HG03108 (cell line): ENCODE data around the gene COL8A1.
"Not testable (repeated sequence)": the region's sequence is repeated elsewhere in the genome, so short reads cannot be mapped to it uniquely, and the experiment has no call there.

Source experiments
- ATAC-seq: cut with Tn5 transposase; IDR thresholded peaks from one replicate; pipeline ENCODE4 v1.9.1; 2021; ENCODE audit warnings: moderate library complexity; ENCODE audit not compliant: unreplicated experiment

COL8A1 gene

DNA sequence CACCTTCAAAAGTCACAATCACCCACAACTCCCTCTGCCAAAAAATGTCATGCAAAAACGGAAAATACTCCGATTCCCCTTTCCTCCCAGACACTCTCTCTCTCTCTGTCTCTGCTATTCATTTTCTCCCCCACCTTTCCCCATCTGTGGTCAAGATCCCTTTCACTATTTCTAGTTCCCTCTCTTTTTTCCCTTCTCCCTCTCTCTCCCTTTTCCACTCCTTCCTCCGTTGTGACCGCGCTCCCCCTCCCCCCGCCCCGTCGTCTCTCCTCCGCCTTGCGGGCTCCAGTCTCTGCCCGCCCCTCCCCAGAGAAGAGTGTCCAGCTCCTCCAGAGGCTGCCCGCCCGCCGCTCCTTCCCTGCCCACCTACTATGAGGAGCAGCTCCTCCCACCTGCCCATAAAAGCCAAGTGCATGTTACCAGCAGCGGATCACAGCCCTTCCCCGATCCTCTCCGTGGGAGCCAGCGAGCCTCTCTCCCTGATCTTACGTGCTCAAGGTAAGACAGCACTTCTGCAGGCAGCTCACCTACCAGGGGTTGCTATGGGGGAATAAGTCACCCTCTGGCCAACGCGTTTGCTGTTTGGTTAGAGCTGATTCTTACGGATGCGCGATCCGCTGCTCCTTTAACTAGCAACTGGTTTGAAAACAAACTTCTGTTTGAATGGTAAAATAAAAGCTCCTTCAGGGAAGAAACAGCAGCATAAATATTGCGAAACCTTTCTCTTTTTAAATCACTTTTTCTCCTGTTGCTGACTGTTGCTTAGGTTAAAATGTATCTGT lies at the start of gene COL8A1:
Gene COL8A1, plus strand, starts transcription at position 428 of the 782 bp plus-strand sequence. CDS start 152,089 bp downstream, outside the sequence.
- no peak for ATAC-seq

DNA sequence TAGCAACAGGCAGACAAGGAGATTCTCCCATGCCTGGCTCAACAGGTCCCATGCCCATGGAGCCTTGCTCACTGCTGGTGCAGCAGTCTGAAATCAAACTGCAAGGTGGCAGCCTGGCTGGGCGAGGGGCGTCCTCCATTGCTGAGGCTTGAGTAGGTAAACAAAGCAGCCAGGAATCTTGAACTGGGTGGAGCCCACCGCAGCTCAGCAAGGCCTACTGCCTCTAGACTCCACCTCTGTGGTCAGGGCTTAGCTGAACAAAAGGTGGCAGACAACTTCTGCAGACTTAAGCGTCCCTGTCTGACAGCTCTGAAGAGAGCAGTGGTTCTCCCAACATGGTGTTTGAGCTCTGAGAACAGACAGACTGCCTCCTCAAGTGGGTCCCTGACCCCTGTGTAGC lies 49.2 kb upstream of the COL8A1 start:
- ATAC-seq: not testable (repeated sequence)

DNA sequence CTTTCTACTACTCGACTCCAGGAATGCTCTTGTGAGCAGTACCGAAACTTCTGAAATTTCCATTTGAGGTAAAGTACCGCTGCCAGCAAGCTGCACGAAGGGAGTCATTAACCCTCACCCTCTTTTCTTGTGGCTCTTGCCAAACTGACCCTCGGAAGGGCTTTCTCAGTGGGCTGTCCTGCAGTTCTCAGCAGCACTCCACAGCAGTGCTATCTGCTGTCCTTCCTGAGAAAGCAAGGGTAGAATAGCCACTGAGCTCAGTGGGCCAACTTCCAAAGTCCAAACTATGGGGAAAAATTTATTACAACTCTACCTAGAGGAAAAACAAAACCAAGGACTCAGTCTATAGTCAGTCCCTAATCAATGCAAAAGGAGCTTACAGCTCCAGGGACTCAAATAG lies 38.5 kb upstream of the COL8A1 start:
- ATAC-seq: no peak

DNA sequence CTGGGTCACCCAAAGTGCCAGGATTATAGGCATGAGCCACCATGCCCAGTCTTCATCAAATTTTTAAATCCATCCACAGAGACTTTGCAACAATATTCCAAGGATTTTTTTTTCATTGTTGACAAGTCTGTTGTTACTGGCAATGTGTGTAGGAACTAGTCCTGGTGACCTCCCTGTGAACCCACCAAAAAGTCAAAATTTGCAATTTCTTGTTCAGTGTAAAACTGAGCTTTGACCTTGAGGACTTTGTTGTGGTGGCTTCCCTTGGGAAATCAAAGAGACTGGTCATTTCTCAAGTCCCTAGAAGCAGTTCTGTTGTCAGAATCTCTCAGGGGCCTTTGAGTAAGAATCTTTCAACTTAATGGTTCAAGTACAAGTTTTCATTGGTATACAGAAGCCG lies 36.9 kb upstream of the COL8A1 start:
- ATAC-seq: no peak

DNA sequence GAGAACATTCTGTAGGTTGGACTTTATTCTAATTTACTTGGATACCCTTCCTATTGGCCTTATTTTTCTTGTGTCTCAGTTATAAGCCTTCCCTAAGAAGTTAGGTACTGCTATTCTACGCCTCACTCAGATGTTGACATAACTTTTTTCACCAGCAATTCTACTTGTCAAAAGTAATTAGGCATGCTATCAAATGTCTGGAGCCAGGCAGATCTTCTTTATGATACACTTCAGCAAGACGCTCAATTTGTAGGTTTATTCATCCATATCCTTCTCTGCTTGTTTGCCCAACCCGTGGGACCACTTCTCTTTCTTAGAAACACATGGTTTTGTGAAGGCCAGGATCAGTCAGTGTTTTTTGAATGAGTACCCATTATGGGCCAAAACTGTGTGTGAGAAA lies 36.2 kb upstream of the COL8A1 start:
- no peak for ATAC-seq

DNA sequence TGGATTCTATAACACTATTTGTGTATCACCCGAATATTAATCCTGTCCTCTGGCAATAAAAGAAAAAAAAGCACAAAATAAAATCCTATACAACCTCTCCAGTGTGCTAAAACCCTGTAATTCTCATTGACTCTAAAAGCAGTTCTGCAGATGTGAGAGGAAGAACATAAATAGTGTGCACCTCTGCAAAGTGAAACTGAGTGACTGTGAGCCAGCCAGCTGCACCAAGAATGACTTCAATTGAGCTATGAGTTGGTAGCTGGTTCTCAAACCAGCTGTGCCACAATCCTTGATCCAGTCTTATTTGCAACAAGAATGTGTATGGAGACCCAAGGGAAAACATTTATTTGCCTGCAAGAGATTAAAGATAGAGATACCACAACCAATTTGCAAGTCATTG lies 31.2 kb upstream of the COL8A1 start:
- ATAC-seq: peak; percentile 69

DNA sequence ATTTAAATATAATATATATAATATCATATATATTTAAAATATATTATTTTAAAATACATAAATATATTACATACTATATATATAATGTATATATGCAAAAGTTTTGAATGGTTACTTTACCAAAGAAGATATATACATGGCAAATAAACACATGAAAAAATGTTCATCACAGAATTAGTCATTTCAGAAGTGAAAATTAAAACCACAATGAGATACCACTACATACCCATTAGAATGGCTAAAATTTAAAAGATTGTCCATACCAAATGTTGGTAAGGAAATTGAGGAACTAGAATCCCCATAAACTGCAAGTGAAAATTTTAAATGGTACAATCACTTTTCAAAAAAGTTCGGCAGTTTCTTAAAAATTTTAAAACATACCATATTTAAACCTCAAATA lies 23.6 kb upstream of the COL8A1 start:
- no peak for ATAC-seq

DNA sequence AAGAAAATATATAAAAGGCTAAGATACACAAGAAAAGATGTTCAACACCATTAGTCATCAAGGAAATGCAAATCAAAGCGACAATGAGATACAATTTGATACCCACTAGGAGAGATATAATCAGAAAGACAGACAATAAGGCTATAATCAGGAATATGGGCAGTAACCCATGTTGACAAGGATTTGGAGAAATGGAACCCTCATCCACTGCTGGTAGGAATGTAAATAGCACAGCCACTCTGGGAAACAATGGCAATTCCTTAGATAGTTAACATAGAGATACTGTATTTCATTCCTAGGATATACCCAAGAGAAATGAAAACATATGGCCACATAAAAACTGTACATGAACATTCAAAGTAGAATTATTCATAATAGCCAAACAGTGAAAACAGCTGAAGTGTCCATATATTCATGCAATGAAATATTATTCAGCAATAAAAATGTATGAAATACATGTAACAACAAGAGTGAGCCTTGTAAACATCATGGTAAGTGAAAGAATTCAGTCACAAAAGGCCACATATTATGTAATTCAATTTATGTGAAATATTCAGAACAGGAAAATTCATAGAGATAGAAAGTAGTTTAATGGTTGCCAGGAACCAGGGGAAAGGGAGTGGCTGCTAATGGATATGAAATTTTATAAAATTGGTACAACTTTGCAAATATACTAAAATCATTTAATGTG lies 18.2 kb upstream of the COL8A1 start:
- no peak for ATAC-seq

DNA sequence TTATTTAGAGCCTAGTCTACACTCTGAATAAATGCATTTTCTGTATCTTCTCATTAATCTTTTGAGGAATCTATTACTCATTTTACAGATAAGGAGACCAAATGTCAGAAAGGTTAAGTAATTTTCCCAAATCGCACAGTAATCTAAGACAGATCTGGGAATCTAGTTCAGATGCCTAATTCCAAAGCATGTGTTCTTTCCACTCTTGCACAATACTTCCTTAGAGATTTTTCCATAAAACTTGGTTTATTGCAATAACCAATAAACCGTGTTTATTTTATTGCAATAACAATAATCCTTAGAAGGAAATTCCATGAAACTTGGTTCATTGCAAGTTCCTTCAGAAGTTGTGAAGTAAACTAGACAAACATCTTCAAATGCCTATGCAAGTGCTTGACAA lies 17.4 kb upstream of the COL8A1 start:
- no peak for ATAC-seq

DNA sequence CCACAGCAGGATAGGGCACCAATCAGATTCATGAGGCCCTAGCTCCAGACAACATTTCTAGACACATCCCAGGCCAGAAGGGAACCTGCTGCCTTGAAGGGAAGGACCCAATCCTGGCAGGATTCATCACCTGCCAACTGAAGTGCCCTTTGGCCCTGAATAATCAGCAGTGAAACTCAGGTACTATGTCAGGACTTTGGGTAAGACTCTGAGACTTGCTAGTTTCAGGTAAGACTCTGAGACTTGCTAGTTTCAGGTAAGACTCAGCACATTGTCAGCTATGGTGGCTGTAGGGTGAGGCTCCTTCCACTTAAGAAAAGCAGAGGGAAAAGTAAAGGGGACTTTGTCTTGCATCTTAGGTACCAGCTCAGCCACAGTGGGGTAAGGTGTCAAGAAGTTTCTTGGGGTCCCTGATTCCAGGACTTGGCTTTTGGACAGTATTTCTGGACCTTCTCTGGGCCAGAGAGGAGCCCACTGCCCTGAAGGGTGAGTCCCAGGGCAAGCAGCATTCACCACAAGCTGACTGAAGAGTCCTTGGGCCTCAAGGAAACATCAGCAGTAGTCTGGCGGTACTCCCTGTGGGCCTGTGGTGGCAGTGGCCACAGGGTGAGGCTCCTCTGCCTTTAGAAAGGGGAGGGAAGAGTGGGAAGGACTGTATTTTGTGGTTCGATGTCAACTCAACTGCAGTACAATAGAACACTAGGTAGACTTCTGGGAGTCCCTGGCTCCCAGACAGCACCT lies 13.7 kb upstream of the COL8A1 start:
- no peak for ATAC-seq

DNA sequence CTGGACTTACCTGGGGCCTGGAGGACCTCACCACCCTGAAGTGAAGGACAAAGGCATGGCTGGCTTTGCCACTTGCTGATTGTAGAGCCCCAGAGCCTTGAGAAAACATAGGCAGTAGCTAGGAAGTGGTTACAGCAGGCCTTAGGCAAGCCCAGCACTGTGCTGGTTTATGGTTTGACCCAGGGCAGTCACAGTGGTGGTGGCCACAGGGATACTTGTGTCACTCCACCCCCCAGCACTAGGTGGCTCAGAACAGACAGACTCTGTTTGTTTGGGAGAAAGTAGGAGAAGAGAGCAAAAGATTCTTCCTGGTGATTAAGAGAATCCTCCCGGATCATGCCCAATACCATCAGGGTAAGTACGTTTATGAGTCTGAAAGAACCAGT lies 13.2 kb upstream of the COL8A1 start:
- ATAC-seq: no peak

DNA sequence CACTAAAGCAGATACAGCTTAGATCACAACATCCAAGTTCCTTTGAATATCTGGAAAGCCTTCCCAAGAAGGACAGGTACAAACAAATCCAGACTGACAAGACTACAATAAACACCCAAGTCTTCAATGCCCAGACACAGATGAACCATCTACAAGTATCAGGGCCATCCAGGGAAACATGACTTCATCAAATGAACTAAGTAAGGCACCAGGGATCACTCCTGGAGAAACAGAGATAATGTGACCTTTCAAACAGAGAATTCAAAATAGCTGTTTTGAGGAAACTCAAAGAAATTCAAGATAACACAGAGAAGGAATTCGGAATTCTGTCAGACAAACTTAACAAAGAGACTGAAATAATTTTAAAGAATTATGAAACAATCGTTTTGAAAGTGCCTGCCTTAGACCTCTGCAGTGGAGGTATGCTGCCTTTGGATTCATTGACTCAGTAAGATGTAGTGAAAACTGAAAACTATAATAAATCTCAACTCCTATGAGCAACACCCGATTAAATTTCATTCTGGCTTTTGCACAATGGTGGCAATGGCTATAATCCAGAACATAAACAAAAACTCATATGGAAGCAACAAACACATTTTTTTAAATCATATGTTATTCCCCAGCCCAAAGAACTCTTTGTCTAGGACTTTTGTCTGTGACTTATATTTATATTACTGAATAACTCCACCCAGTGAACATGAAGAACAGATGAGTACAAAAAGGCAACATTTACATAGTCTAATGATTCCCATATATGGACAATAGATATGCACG lies 12.6 kb upstream of the COL8A1 start:
- ATAC-seq: no peak

DNA sequence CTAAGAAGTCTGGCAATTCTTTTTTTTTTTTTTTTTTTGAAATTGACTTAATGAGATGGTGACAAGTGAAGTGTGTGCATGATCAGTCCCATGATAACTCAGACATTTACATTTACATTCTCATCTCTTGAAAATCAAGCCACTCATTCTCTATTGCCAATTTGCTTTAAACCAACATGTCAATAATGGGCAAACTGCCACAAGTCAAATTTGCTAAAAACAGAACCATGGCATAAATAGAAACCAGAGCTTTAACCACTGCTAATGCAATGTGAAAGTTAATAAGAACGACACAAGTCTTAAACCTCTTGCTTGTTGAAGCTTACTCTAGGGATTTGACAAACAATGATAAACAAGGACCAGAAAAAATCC lies 12.0 kb upstream of the COL8A1 start:
- ATAC-seq: peak; percentile 63

DNA sequence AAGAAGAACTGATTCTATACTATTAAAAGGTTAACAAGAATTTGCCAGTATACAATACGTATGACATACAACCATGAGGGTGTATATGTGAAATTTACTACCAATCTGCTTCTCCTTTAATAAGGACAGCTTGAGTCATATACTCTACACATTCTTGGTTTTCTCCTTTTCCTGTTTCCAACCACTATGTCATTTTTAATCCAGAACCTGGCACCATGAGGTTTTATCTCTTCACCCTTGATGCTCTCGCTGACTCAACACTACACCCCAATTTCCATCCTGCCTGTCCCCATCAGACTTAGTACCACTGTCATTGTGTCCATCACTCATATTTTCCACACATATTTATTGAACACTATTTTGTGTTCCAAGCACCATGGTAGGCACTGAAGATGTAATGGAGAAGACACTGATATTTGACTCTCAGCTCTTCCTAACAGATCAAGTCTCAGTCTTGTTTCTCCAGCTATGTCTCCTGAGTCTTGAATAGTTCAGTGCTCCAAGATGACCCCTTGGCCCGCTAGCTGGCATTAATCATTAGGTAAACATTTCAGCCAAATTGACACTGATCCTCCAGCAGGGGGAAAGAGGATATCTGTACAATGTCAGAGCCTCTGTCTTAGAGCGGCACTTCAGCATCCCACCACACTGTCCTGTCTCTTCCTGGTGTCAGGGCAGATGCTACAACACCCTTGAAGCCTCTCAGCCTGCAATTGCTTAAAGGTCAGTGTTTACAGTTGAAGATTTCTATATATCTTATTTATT lies 11.2 kb upstream of the COL8A1 start:
- no peak for ATAC-seq

DNA sequence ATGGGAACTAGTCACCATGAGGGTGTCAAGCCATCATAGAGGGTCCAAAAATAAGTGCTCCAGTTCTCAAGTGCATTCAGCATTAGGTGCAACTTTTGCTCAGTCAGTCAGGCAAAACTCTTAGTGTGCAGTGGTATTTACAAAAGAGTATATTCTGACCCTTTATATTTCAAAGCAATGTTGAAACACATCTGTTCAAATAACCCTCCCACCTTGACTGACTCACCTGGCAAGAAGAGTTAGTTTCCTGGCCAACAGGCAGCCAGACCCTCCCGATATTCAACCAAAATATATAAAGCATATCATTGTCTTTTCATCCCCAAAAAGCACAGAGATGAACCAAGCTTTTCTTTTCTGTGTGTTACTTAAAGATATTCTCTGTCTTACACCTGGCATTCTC lies 7.6 kb upstream of the COL8A1 start:
- no peak for ATAC-seq

DNA sequence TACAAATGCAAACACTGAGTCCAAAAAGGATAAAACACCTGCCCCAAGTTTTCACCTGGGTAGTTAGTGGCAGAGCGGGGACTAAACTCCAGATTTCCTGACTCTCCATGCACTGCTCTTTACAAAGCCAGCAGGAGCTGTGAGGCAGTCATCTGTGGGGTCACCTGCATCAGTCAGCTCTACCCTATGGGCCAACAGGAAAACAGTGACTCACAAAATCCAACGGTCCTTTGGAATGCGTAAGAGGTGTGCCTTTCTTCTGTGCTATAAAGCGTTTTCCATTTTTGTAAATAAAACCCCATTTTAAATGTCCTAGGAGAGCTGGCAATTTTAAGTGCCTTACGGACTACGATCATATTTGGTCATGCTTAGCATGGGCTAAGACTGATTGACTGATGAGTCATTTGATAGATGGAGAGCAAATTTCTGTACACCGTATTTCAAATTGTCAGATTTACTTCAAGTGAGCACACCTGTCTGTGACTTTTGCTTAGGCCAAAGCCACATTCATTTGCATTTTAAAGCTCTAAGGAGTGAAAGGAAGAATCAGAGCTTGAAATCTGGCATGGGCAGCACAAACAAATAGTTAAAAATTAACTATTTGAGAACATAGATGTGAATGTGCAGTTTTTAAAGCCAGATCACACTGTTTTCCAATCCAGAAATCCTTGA lies 4.4 kb upstream of the COL8A1 start:
- ATAC-seq: no peak

DNA sequence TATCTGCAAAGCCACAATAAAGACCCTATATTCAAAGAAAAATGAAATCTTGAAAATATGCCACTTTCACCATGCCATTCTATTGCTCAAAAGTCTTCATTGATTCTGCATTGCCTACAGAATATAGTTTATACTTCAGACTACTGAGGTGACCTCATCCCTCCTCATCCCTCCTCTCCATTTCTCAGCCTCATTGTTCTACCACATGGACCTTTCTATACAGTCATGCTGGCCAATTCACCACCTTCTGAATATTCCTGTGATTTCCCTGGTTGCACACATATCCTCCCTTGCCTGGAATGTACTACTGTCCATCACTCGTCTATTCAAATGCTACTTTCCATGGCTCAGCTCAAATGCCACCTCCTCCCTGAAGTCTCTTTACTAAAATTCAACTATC lies 3.5 kb upstream of the COL8A1 start:
- no peak for ATAC-seq

DNA sequence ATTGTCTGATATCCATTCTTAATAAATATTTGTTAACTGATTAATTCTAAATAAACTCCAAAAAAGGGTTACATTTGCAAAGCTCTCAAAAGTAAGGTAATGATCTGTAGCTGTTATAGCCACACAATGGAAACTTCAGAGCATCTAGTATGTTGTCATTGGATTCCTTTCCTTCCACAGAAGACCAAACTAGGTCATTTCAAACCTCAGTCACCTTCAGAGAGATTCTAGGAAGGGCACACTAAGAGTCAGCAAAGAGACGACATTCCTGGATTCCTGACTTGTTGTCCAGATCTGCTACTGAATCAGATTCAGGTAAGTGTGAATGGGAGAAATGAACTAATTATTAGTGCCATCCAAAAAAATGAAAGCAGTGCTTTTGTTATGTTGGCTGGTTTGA lies 3.0 kb upstream of the COL8A1 start:
- ATAC-seq: no peak

DNA sequence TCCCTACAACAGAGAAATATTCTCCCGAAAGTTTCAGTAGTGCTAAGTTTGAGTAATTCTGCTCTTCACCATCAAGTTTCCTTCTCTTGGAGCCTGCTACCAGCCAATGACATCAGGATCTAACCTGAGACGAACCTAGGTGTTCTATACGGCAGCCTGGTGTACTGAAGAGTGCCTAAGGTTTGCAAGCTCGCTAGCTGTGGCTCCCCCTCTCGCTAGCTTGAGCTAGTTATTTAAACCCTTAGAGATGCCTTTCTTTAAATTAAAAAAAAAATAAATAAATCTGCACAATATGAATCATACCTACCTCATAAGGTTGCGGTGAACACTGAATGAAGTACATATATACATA lies 1.4 kb upstream of the COL8A1 start:
- ATAC-seq: no peak
